GM10847 (cell line): ENCODE data around the gene AMT.

Experiments used
- POLR2A ChIP-seq: IDR thresholded peaks from 2 replicates; pipeline ENCODE4 v1.6.1; 2011; ENCODE audit not compliant: insufficient read length; ENCODE audit errors: extremely low read depth

AMT gene, protein sequence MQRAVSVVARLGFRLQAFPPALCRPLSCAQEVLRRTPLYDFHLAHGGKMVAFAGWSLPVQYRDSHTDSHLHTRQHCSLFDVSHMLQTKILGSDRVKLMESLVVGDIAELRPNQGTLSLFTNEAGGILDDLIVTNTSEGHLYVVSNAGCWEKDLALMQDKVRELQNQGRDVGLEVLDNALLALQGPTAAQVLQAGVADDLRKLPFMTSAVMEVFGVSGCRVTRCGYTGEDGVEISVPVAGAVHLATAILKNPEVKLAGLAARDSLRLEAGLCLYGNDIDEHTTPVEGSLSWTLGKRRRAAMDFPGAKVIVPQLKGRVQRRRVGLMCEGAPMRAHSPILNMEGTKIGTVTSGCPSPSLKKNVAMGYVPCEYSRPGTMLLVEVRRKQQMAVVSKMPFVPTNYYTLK

DNA sequence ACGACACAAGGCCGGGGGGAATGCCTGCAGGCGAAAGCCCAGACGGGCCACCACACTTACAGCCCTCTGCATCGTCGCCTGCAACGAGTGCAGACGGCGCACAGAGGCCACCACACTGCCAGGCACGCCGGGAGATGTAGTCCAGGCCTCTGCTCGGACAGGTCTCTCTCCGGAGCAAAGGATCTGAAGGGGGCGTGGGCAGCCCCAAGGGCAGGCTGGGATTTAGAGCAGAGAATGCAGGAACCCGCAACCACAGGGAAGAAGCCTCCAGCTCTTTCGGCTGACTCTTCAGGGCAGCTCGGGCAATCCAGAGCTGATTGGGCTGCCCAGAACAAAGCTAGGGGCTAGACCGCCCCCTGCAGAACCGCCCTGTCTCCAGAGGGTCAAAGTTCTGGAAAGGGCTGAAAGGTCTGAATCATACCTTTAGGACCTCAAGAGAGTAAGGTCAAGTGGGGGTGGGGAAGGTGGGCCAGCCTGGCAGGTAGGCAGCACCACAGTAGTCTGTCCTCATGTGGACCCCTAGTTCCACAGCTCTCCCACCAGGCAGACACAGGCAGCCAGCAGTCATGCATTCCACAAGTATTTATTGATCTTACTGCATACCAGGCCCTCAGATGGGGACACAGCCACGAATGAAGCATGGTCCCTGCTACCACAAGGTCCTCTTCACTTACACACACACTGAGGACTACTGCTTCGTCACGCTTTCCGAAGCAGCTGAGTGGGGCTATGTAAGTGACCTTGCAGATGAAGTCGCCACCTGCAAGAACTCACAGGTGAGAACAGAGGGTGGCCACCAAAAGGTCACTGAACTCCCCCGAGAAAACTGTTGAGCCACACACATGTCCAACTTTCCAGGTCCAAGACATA lies at the start of gene AMT:
TSS of gene AMT (minus strand) at position 95 of the 870 bp plus-strand sequence. CDS start at position 72, 23 bp downstream.
- no peak for TF ChIP-seq POLR2A

DNA sequence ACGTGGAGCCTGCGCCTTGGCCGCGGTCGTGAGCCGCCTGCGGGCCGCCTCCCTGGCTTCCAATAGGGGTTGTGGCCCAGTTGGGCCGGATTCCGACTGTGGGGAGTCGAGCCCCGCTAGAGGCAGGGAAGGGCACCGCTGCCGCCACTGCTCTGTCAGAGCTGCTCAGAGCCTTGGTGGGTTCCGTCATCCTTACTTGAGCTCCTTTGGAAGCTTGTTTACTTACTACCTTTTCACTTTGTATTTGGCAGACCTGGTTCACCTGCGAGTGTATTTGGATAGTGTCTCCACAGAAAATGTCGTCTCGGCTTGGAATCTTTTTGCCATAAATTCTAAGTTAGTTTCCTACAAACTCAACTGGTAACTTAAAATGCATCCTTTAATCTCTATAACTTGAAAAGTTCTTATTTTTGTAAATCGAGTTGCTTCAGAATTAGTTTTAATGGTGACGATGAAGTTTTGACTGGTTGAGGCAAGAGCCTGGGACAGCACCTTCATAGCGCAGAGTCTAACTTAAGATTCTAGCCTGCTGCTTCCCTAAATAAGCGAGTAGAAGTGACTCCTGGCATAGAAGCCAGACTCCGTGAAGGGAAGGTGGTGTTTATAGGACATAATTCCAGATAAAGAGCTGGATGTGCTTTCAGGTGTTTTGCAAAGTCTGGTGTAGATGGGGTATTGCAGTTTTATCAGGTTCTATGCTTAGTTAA lies 48.6 kb upstream of the AMT start:
- no peak for TF ChIP-seq POLR2A

DNA sequence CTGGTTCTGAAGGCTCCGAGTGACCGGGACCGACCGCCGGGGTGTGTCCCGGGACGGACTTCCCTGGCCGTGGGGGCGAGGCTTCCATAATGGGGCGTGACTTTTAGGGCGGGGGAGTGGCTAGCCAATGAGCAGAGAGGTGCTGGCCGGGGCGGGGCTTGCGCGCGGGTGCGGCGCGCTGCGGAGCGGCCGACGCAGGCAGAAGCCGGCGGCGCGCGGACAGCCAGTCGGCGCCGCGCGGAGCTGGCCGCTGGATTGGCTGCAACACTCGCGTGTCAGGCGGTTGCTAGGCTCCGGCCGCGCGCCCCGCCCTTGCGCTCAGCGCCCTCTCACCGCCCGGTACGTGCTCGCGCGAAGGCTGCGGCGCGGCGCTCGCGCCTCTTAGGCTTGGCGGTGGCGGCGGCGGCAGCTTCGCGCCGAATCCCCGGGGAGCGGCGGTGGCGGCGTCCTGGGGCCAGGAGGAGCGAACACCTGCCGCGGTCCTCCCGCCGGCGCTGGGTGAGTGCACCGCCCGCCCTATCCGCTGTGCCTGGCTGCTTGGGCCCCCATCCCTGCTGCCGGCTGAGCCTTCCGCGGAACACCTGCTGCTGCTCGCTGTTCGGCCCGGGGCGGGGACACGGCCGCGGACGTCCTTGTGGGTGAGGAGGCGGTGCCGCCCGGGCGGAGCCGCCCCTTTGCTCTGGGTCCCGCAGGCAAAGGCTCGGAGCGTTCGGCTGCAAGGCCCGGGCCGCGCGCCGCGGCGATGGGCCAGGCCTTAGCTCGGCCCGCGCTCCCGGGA lies 47.9 kb upstream of the AMT start, which contains the start of gene DAG1:
TSS of gene DAG1 (plus strand) at position 332 of the 778 bp plus-strand sequence. CDS start 40,268 bp downstream, outside the sequence.
- TF ChIP-seq POLR2A: peak; percentile 12

DNA sequence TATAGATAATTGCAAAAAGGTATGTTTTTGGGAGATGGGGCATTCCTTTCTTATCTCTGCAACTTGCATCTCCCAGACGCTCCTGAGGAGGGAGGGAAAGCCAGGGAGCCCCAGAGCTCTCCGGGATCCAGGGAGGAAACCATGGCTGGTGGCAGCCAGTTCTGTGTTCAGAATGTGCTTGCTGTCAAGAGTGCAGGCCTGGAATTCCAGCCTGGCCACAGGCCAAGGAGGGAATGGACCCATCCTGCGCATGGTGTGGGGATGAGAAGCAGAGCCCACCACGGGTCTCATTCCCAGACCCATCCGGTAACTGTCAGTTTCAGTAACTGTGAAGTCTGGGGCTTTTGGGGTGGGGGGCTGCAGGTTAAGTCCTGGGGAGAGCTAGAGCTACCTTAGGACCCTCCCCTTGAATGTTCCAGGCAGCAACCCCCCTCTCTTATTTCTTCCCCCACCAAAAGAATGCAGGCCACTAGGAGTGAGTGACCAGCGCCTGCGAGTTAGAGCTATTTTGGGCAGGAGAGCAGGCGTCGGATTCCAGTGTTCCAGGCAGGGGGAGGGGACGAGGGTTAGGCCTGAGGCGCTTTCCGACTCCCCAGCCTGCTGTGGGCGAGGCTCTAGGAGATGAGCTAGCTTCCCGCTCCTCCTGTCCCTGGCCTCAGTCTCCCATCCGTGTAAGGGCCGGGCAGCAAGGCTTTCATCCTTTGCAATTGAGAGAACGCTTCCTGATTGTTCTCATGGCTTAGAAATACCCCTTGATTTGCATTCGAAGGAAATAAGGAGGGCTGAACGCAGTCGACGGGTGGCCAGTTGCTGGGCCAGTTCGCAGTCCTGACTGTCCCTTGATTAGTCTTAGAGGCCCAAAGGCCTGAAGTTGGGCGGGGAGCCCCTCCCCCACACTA lies 47.0 kb upstream of the AMT start:
- TF ChIP-seq POLR2A: no peak

DNA sequence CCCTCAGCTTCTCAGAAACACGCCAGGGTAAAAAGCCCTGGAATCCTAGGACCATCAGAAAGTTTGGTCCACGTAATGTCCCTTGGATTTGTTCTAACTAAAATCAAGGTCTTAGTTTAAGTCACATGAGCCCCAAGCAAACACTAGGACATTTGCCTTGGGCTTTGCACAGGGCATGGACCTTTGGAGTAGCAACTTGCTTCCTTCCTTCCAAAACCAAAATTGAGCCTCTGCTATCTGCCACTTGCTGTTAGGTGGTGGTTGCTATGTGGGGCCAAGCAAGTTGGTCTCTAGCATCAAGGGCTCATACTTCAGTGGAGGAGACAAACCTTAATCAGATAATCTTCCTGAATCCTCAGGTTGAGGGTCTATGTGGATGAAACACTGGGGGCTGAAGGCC lies 43.8 kb upstream of the AMT start:
- no peak for TF ChIP-seq POLR2A

DNA sequence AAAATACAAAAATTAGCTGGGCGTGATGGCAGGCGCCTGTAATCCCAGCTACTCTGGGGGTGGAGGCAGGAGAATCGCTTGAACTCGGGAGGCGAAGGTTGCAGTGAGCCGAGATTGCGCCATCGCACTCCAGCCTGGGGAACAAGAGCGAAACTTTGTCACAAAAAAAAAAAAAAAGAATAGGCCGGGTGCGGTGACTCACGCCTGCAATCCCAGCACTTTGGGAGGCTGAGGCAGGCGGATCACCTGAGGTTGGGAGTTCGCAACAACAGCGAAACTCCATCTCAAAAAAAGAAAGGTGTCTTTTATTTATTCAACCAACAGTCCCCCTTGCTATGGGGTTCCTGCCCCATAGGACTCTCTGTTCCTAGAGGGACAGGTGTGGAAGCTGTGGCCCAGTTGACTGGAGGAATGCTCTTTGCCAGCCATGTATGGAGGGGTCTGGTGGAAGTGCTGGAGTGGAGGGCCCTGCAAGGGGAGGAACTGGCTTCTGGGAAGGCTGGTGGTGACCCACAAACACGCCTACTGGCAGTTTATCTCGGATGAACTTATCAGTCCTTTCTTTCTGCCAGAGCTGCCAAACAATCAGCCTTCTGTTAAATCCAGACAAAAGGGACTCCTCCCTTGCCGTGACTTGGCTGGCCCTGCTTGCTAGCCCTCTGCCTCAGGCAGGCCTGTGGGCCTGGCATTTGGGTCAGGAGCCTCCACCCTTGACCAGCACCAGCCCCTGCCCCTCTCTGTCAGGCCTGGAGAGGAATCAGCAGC lies 43.2 kb upstream of the AMT start:
- TF ChIP-seq POLR2A: no peak

DNA sequence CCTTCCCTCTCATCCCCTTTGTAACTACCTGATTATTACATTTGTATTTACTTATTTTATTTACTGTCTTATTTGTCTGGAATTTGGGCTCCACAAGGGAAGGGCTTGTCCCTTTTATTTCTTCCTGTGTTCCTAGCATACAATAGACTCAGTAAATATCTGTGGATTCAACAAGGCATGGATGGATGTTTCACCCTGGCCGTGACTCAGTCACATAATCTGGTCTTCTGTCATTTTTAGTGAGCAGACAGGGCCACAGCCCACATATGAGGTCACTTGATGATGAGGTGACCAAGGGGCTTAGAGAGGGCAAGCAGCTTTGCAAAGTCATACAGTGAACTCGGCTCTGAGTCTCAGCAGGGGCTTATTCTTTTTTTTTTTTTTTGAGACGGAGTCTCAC lies 39.9 kb upstream of the AMT start:
- TF ChIP-seq POLR2A: no peak

DNA sequence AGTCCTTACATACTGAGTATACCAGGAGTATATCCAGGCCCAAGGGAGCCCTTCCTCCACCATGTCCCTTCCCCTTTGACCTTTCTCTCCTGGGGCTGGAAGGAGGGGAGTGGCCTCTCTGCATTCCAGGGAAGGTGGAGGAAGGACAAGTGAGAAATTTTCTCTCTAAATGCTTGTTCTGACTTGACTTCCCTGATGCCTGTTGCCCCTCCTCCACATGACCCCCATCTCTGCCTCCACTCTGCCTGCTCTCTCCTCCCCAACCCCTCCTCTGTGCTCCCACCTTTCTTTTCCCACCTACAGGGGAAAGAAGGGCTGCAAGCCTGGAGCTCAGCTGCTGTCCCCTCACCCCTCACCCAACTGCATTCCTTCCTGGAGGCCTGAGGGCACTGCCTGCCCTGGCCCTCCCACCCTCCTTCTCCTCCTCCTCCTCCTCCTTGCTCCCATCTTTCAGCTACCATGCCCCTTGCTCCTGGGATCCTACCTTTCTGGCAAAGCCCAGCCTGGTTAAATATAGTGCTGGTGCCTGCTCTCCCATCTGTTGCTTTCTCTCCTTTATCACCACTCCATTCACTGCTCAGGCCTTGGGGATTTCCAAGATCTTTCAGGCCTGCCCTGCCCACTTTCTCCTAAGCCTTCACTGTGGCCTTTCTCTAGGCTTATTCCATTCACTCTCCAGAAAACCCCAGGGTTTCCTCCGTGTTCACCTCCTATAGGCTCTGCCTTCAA lies 39.3 kb upstream of the AMT start:
- no peak for TF ChIP-seq POLR2A

DNA sequence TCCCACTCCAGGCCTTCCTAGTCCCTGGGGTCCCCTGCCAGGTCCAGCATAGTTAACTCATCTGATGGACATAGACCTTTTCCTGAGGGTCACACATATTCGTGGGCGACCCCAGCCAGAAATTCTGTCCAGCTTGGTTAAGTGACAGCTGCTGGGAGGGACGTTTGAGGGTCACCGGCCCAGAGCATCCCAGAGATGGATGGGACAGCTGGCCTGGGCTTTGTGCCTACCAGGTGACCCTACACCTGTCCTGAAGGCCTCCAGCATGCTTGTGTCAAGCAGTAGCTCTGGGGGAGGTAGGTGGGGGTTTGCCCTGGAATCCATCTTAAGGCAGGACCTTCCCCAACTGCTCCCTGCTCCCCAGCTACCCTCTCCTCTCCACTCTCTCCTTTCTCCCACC lies 38.7 kb upstream of the AMT start:
- TF ChIP-seq POLR2A: no peak

DNA sequence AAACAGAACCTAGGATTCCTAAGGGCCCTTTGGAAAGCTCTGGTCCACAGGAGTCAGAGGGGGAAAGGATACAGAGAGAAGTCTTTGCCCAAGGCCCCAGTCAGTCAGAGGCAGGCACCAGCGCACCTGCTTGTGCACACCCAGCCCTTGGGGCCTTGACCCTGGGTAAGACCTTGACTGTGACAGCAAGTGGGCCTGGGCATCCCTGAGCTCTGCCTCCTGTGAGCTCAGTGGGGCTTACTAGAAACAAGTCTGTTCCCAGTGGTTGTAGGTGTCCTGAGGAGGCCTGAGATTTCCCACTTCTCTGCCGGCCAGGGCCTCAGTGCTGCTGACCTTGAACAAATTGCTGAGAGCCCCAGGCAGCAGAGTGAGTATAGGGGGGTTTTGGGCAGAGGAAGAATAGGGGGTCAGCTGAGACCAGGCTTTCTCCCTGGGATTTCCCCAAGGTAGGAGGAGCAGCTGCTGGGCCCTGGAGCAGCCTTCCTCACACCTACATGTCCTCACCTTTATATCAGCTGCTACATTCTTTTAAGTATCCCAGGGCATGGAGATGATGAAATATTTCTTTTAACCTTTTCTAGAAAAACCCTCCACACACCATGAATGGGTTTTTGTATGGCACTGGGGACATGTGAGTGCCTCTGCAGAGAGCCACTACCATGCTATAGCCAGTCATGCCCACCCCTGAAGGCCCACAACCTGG lies 38.1 kb upstream of the AMT start:
- TF ChIP-seq POLR2A: no peak

DNA sequence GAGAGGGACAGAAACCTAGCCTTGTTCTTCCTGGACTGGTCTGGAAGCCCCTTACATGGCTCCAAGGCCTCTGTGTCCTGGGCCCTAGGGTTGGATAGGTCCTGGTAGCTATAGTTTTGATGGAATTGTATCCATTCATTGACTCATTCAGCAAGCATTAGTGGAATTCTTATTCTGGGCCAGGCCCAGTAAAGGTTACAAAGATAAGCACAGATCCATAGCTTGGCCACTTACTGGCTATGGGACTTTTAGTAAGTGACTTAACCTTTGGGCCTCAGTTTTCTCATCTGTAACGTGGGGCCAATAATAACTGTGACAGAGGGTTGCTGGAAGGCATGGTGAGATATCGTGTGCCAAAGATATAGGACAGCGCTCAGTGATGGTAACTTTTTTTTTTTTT lies 34.2 kb upstream of the AMT start:
- no peak for TF ChIP-seq POLR2A
